GM12891 (cell line): ENCODE measurements around the gene CIAO2A.
A peak's percentile ranks its signal among the peaks of the same experiment; 100 is the strongest.
"Not testable (repeated sequence)": the region's sequence is repeated elsewhere in the genome, so short reads cannot be mapped to it uniquely, and the experiment has no call there.

Experiments used
- DNase-seq: peaks from one replicate; pipeline ENCODE4 v3.0.0; 2011; ENCODE audit warnings: low spot score; ENCODE audit not compliant: insufficient read length
- FAIRE-seq: peaks from 2 replicates; lab custom pipeline; 2011; peaks lifted over from hg19 to GRCh38; lab: Jason Lieb, UNC
- PAX5 ChIP-seq: IDR thresholded peaks from 2 replicates; pipeline ENCODE4 v1.6.1; 2011; ENCODE audit warnings: low read length, moderate library complexity, mild to moderate bottlenecking; ENCODE audit not compliant: insufficient read depth, severe bottlenecking
- POLR2A ChIP-seq: IDR thresholded peaks from 2 replicates; pipeline ENCODE4 v1.6.1; 2011; ENCODE audit warnings: low read depth, low read length, control low read depth
- POLR2AphosphoS5 ChIP-seq: IDR thresholded peaks from 2 replicates; pipeline ENCODE4 v1.6.1; 2011; ENCODE audit warnings: low read depth, low read length, control low read depth
- POU2F2 ChIP-seq: IDR thresholded peaks from 2 replicates; pipeline ENCODE4 v1.6.1; 2011; ENCODE audit warnings: low read depth, mild to moderate bottlenecking, control low read depth, low read length, moderate library complexity
- SPI1 ChIP-seq: IDR thresholded peaks from 2 replicates; pipeline ENCODE4 v1.6.1; 2011; ENCODE audit warnings: low read depth, low read length, control low read depth
- TAF1 ChIP-seq: IDR thresholded peaks from 2 replicates; pipeline ENCODE4 v1.6.1; 2011; ENCODE audit warnings: low read depth, low read length, control low read depth

Gene CIAO2A

GRCh38 chr15:64082757-64083156, 10.9 kb downstream of the CIAO2A start:
- no peak for DNase-seq
- no peak for FAIRE-seq
- no peak for TF ChIP-seq POLR2AphosphoS5
- no peak for TF ChIP-seq TAF1
- TF ChIP-seq PAX5 = no peak
- no peak for TF ChIP-seq POU2F2
- no peak for TF ChIP-seq SPI1
- TF ChIP-seq POLR2A = no peak

GRCh38 chr15:64073496-64073895, 20.1 kb downstream of the CIAO2A start:
- not testable (repeated sequence) for DNase-seq, FAIRE-seq

- FAIRE-seq (no peak), DNase-seq (no peak)
- TF ChIP-seq POLR2A (no peak), TAF1 (no peak), PAX5 (no peak), POLR2AphosphoS5 (no peak), SPI1 (no peak), POU2F2 (no peak)
Measured at GRCh38 chr15:64072812-64073211, 20.8 kb downstream of the CIAO2A start.

- FAIRE-seq (no peak), DNase-seq (no peak)
- TF ChIP-seq TAF1 (no peak), POLR2A (no peak)
Measured at GRCh38 chr15:64071931-64072765, 21.5 kb downstream of the CIAO2A start.

- DNase-seq = no peak
- TF ChIP-seq POU2F2 = no peak
- no peak for TF ChIP-seq SPI1
- no peak for TF ChIP-seq POLR2A
- no peak for TF ChIP-seq TAF1
- TF ChIP-seq PAX5 = no peak
Measured at GRCh38 chr15:64070965-64071851, 22.4 kb downstream of the CIAO2A start.

GRCh38 chr15:64070106-64070505, 23.5 kb downstream of the CIAO2A start:
- FAIRE-seq (no peak), DNase-seq (no peak)
- TF ChIP-seq TAF1 (no peak), POLR2A (no peak), POU2F2 (no peak), PAX5 (no peak), SPI1 (no peak), POLR2AphosphoS5 (no peak)

More at GRCh38 chr15:64070965-64071851, 22.4 kb downstream of the CIAO2A start:
- FAIRE-seq = no peak

GRCh38 chr15:64068133-64068532, 25.5 kb downstream of the CIAO2A start:
- FAIRE-seq (peak; percentile 40), DNase-seq (no peak)
- TF ChIP-seq TAF1 = no peak
- TF ChIP-seq SPI1 = no peak
- TF ChIP-seq POLR2A = no peak
- no peak for TF ChIP-seq POU2F2
- TF ChIP-seq PAX5 = no peak
- TF ChIP-seq POLR2AphosphoS5 = no peak

- TF ChIP-seq PAX5 (no peak), POLR2A (no peak), POLR2AphosphoS5 (no peak), SPI1 (no peak), POU2F2 (no peak), TAF1 (no peak)
- peak; percentile 81 for FAIRE-seq
- peak; percentile 39 for DNase-seq
Measured at GRCh38 chr15:64067564-64068030, 26.0 kb downstream of the CIAO2A start.

- TF ChIP-seq PAX5 (no peak), POU2F2 (no peak), POLR2AphosphoS5 (no peak), POLR2A (no peak)
- DNase-seq = no peak
- no peak for FAIRE-seq
Measured at GRCh38 chr15:64066451-64066850, 27.2 kb downstream of the CIAO2A start.

- no peak for FAIRE-seq
Measured at GRCh38 chr15:64060716-64061115, 32.9 kb downstream of the CIAO2A start.

GRCh38 chr15:64059104-64059503, 34.5 kb downstream of the CIAO2A start:
- FAIRE-seq, DNase-seq: not testable (repeated sequence)

More at GRCh38 chr15:64060716-64061115, 32.9 kb downstream of the CIAO2A start:
- no peak for DNase-seq
- TF ChIP-seq SPI1 (no peak), POU2F2 (no peak), PAX5 (no peak), POLR2AphosphoS5 (no peak), TAF1 (no peak)
